Ureter (tissue), 1 donor: ENCODE data around the gene STAG1. TPM values are rescaled to one million over a fixed set of nuclear protein-coding genes. Genes with fewer than 3 reads are reported as not detected.
"Not testable (repeated sequence)": the region's sequence is repeated elsewhere in the genome, so short reads cannot be mapped to it uniquely, and the experiment has no call there.

Experiments
- DNase-seq: peaks from one replicate; pipeline ENCODE4 v3.0.0-alpha.2; 2020; ENCODE audit warnings: low spot score
- total RNA-seq: library from RNA; stranded (reverse); gene quantifications from one replicate; pipeline ENCODE4 v1.2.4, GENCODE V29; 2023
- donor health status: DM: yes; HTN: yes; CAD: no.

Gene STAG1
- total RNA-seq, 1 donor from 2014 or later, result 49.7 TPM

DNA sequence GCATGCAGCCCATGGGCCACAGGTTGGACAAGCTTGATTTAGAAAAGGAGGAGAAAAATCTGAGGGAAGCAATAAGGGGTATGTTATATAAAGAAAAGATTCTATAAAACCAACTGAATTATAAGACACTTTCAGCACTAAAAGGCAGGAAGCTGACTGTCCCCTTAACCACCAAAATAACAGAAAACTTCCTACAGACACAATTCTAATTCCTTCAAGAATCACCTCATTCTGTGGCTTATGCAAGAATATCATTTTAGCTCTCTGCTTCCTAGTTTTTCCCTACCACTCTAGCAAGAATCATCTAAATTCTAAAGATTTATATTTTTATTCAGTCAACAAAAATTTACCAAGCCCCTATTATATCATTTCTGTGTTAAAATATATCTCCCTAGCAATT, 6.3 kb downstream of the STAG1 start:
- DNase-seq, result no peak

DNA sequence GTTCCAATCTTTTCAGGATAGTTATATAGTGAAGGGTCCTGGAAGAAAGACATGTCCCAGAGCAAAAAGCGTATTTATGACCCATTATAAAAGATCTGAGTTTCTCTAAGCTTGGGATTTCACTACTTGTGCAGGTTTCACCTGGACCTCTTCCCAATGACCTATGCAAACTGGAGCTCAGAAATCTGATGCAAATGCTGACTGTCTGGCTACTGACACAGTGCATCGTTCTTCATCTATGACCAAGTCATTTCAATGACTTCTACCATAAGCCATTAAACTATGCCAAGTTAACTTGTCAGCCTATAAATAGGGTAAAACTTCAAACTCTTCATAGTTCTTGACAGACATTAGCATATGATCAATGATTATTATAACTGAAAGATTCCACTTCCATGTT, 11.1 kb downstream of the STAG1 start:
- no peak for DNase-seq

DNA sequence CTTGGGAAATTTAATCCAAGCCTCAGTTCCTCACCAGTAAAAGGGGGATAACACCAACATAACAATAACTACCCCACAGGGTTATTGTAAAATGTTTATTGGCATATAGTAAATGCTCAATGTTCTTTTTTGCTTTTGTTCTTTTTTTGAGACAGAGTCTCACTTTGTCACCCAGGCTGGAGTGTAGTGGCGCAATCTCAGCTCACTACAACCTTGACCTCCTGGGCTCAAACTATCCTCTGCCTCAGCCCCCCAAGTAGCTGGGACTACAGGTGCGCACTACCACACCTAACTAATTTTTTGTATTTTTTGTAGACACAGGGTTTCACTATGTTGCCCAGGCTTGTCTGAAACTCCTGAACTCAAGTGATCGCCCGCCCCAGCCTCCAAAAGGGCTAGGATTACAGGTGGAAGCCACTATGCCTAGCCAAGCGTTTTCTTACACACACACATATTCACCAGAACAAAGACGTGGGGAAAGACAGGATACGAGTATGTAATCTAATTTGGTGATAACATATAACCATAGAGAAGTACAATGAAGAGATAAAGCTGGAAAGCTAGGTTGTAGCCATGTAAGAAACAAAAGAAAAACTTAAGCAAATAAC, 11.7 kb downstream of the STAG1 start:
- no peak for DNase-seq

DNA sequence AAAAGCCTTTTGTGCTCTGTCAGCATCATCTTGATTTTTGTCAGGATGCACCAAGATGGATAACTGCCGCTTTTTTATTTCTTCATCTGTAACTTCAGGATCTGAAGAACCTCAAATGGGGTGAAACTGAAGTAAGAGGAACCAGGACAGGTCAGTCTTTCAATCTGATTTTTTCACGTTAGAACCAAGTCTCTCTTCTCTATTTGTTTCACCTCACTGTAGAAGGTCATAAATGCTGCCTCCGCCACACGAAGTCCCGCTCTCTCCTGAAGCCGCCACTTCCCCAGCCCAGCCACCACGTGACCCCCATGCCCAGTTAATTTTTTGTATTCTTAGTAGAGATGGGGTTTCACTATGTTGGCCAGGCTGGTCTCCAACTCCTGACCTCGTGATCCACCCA, 15.2 kb downstream of the STAG1 start:
- DNase-seq, result not testable (repeated sequence)

DNA sequence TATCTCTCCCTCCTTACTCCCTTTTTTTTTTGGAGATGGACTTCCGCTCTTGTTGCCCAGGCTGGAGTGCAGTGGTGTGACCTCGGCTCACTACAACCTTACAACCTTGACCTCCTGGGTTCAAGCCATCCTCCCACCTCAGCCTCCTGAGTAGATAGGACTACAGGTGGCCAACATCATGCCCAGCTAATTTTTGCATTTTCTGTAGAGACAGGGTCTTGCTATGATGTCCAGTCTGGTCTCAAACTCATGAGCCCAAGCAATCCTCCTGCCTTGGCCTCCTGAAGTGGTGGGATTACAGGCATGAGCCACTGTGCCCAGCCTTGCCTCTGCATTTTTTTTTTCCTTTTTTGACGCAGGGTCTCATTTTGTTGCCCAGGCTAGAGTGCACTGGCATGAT, 17.1 kb downstream of the STAG1 start:
- no peak for DNase-seq

DNA sequence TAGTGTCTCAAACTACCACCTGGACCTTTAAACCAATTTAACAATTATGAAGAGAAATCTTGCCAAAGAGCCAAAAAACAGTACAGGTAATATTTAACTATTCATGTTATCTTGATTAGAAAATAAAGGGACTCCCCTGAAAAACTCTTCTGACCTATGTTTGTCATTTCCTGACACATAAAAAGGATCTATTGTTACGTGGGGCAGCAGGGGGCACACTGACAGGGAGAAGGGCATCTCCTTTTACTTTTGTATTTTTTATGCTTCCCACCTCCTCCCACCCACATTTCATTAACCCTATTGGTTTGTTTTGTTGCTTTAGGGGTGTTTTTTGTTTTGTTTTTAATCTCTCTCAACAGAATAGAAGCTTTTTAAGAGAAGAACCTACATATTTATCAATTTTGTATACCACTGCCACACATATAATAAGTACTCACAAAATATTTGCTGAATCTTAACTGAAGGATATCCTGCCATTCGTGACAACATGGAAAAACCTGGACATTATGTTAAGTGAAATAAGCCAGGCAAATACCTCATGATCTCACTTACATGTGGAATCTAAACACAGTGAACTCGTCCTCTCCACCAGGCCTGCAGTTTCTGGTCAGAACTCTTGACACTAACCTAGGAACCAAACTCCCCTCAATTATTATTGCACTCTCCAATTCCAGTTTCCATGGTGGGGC, 17.7 kb downstream of the STAG1 start:
- DNase-seq, result no peak

DNA sequence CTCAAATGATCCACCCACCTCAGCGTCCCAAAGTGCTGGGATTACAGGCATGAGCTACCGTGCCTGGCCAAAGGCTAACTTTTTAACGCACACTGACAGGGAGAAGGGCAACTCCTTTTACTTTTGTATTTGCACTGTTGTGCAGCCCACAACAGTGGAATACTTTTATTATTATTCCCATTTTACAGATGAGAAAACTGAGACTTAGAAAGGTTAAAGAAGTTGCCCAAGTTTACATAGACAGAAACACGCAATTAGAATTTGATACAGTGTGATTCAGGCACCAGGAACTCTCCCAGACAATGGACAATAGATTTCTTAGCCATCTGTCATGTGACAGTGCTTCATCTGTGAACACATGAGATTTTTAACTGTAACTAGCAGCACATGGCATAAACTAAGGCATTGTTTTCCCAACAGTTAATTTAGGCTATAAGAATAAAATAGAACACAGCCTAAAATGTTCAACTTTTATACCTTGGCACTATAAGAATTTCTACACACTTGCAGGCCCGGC, 18.8 kb downstream of the STAG1 start:
- no peak for DNase-seq

DNA sequence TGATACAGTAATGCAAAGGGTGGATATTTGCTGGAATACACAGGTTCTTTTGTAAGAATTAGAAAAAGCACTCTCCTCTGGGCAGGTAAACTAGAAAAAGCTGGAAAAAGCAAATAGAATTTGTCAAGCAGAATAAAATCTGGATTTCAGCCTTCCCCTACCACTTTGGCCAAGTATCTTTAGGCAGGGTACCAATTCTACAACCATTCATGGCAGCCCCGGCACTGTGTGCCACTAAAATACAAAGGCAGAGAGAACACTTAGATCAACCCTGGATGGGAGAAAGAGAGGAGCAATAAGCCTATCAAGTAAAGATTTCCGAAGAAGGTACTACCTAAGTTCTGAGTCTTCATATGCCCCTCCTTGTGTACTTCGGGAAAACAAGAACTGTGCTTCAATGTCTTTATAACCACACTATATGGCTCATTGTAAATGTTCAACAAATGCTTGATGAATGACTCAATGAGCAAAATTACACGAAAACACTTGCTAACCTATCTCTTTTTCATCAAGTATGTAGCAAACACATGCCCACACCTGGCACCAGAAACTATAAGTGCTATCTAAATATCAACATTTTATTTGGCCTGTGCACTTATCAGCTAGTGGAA, 20.8 kb downstream of the STAG1 start:
- no peak for DNase-seq

DNA sequence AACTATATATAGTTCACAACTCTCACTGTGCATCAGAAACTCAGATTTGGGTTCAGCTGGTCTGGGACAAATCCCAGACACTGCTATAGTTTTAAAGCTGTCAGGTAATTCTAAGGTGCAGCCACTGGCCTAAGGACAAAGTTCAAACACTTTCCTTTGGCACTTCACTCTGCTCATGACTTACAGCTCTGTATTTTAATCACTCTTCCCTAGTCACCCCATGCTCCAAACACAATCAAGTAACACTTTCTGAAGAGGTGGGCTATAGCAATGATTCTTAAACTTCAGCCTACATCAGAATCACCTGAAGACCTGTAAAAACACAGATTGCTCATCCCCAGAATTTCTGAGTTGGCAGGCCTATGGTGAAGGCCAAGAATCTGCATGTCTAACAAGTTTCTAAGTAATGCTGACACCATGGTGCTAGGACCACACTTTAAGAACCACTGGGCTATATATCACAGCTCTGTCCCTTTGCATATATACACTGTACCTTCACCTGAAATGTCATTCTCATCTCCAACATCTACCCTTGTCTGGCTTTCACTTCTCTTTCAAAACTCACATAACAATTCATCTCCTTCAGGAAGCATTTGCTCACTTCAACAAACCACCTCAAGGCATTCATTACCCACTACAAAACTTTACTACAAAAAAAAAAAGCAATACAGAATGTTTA, 21.4 kb downstream of the STAG1 start:
- DNase-seq, result no peak

DNA sequence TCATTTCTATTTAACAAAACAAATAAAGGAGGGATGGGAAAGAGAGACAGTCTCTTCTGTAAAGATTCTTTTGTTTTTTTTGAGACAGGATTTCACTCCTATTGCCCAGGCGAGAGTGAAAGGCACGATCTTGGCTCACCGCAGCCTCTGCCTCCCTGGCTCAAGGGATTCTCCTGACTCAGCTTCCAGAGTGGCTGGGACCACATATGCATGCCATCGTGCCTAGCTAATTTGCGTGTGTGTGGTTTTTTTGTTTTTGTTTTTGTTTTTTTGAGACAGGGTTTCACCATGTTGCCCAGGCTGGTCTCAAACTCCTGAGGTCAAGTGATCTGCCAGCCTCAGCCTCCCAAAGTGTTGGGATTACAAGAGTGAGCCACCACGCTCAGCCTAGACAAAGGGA, 23.3 kb downstream of the STAG1 start:
- DNase-seq, result no peak

DNA sequence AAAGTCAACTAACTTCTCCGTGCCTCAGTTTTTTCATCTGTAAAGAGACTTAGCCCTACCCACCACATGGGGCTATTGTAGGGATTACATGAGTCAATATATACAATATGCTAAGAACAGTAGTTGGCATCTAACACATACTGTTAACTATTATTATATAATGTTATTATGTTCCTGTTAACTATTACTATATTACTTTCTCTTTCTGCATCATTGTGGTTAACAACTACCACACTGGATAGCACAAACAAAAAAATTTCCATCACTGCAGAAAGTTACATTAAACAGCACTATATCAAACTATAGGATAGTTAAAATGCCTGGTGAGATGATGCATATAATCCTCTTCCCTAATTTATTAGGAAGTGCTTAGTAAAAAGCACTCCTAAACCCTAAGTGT, 23.7 kb downstream of the STAG1 start:
- no peak for DNase-seq

DNA sequence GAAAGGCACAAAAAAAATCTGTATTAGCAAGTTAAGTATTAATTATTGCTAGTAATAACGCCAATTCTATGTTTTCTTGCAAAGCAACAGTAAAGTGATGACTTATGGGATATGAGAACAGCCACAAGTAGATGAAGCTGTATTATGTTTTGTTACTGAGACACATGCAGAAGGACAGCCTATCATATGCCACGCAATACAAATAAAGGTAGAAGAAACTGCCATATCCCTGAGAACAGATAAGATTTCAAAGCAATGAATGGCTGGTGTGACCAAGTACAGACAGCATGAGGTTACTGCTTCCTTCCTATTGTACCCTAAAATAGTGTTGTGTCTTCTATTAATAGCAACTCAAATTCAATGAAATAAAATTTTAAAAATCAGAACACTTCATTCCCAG, 26.7 kb downstream of the STAG1 start:
- no peak for DNase-seq

DNA sequence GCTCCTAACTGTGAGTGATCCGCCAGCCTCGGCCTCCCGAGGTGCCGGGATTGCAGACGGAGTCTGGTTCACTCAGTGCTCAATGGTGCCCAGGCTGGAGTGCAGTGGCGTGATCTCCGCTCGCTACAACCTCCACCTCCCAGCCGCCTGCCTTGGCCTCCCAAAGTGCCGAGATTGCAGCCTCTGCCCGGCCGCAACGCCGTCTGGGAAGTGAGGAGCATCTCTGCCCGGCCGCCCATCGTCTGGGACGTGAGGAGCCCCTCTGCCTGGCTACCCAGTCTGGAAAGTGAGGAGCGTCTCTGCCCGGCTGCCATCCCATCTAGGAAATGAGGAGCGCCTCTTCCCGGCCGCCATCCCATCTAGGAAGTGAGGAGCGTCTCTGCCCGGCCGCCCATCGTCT, 29.3 kb downstream of the STAG1 start:
- DNase-seq, result not testable (repeated sequence)

DNA sequence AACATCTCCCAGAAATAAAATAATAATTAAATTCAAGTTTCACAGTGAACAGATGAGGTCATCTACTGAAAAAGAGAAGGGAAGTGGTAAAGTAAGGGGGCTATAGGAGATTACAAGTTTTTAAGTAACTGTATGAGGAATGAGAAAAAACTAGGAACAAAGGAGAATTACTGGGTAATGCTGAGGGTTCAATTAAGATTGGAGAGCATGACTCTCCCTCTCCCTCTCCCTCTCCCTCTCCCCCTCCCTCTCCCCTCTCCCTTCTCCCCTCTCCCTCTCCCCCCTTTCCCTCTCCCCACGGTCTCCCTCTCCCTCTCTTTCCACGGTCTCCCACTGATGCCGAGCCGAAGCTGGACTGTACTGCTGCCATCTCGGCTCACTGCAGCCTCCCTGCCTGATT, 29.8 kb downstream of the STAG1 start:
- not testable (repeated sequence) for DNase-seq

DNA sequence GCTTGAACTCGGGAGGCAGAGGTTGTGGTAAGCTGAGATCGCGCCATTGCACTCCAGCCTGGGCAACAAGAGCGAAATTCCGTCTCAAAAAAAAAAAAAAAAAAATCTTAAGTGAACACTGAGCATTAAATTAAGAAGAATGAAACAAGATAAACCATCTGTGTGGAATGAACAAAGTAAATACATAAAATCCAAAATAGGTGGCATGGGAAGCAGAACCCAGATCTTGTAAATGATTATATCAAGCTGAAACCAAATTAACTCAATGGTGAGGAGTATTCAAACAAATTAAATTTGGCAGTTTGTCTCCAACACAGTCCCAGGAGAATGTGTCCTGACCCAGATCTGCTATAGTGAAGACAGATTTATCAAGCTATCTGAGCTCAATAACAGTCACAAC, 32.1 kb downstream of the STAG1 start:
- DNase-seq, result no peak

DNA sequence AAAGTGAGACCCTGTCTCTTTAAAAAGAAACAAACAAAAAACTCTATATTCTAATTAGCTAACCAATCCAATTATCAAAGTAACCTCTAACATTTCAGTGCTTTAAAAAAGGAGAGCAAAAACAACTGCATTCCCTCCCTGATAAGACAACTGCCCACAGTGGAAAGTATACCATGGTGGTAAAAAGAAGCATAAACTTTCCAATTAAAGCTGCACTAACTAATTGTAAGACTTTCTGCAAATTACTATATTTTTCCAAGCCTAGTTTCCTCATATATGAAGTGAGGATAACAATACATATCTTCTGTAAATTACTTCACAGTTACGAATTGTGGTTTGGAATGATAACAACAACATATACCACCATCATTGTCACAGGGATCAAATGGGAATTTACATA, 35.5 kb downstream of the STAG1 start:
- no peak for DNase-seq

DNA sequence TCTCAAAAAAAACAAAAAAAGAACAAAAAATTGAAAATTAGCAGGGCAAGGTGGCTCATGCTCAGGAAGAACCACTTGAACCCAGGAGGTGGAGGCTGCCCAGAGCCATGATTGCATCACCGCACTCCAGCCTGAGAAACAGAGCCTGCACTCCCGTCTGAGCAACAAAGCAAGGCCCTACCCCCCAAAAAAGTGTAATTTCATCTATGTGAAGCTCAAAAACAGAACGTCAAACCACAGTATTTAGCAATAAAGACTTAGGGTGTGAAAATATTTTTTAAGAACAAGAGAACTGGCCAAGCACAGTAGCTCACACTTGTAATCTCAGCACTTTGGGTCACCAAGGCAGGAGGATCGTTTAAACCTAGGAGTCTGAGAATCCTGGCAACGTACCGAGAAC, 38.2 kb downstream of the STAG1 start:
- DNase-seq, result no peak

DNA sequence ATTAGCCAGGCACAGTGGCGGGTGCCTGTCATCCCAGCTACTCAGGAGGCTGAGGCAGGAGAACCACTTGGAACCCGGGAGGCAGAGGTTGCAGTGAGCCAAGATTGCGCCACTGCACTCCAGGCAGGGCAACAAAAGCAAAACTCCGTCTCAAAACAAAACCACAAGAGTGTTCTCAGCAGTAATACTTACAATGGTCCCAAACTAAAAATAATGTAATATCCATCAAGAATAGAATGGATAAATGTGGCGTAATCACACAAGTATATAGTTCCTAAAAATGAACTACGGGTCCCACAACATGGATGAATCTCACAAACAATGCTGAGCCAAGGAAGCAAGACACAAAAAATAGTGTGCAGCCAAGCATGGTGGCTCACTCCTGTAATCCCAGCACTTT, 39.2 kb downstream of the STAG1 start:
- DNase-seq, result no peak

DNA sequence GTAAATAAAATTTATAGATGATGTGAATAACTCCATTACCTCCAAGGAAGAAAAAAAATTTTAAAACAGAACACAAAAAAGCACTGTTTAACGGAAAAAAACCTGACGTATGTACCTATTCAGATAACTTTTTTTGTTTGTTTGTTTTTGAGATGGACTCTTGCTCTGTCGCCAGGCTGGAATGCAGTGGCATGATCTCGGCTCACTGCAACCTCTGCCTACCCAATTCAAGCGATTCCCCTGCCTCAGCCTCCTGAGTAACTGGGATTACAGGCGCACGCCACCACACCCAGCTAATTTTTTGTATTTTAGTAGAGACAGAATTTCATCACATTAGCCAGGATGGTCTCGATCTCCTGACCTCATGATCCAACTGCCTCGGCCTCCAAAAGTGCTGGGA, 40.3 kb downstream of the STAG1 start:
- not testable (repeated sequence) for DNase-seq

DNA sequence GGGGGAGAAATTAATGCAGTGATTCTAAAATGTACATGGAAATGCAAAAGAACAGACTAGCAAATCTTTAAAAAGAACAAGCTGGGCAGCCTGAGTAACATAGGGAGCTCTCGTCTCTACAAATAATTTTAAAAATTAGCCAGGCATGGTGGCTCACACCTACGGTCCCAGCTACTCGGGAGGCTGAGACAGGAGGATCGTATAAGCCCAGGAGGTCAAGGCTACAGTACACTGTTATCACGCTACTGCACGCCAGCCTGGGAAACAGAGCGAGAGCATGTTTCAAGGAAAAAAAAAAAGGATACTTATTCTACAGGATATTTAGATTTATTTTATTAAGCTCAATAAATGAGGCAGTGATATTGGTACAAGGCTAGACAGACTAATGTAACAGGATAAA, 40.9 kb downstream of the STAG1 start:
- DNase-seq, result no peak

DNA sequence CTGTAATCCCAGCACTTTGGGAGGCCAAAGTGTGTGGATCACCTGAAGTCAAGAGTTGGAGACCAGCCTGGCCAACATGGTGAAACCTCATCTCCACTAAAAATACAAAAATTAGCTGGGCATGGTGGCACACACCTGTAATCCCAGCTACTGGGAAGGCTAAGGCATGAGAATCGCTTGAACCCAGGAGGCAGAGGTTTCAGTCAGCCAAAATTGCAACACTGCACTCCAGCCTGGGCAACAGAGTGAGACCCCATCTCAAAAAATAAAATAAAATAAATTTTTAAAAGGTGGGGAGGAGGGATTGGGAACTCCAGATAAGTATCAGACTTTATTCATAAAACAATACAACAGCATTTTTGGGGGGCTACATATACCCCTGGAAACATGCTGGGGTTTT, 42.4 kb downstream of the STAG1 start:
- not testable (repeated sequence) for DNase-seq

DNA sequence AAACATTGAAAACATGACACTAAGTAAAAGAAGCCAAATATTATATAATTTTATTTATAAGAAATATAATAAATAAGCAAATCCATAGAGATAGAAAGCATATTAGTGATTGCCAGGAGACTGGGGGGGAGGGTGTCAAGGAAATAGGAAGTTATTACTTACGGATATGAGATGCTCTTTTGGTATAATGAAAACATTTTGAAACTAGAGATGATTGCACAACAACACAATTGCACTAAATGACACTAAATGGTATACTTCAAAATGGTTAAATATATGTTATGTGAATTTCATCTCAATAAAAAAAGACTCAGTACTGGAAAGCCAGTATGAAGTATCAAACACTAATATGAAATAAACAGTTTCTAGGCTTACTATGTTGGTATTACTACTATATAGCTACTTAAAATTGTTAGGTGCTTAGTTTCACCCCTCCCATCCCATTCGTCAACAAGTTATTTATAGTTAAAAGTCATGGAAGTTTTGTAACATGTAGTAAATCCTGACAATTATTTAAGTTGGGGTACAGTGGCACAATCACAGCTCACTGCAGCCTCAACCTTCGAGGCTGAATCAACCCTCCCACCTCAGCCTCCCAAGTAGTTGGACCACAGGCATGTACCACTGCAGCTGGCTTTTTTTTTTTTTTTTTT, 43.7 kb downstream of the STAG1 start:
- DNase-seq, result no peak
